GM12878 (cell line): Measurements from ENCODE around the gene CD300H. TPM values are rescaled to one million over a fixed set of nuclear protein-coding genes. Genes with fewer than 3 reads are reported as not detected.
"Not testable (repeated sequence)": the region's sequence is repeated elsewhere in the genome, so short reads cannot be mapped to it uniquely, and the experiment has no call there.

Source experiments
- ATAC-seq: fragments of 200-7000 bp; cut with Tn5 transposase; 3 replicates; pipeline ENCODE4 v1.9.1; 2020; ENCODE audit warnings: mild to moderate bottlenecking, moderate library complexity
- BruUV-seq: library from RNA; stranded (reverse); fragments of 400-500 nt; replicated peaks from 2 replicates; lab custom pipeline; 2021; lab: Mats Ljungman, UMichigan
- CTCF ChIA-PET: fragments of 300-600 bp; sonication (Branson Sonifier 250); formaldehyde crosslinking; extraction: SDS; loops from one replicate; lab custom pipeline; 2021; ENCODE audit warnings: inconsistent platforms; lab: Yijun Ruan, JAX
- POLR2A ChIA-PET: fragments of 350-600 bp; formaldehyde crosslinking; extraction: SDS; loops from one replicate; lab custom pipeline; 2021; ENCODE audit warnings: inconsistent platforms; lab: Charles Lee
- RAD21 ChIA-PET: fragments of 300-600 bp; sonication (Branson Sonifier 250); formaldehyde crosslinking; loops from one replicate; lab custom pipeline; 2023; ENCODE audit warnings: antibody characterized with exemption; ENCODE audit not compliant: unreplicated experiment; lab: Charles Lee
- SMC1A ChIA-PET: fragments of 300-600 bp; sonication (Branson Sonifier 250); formaldehyde crosslinking; loops from one replicate; lab custom pipeline; 2023; ENCODE audit not compliant: unreplicated experiment, uncharacterized antibody; lab: Charles Lee
- DNase-seq: peaks from one replicate; pipeline ENCODE4 v3.0.0-alpha.2; 2011; ENCODE audit warnings: low read depth, low spot score
- FAIRE-seq: peaks from 3 replicates; lab custom pipeline; 2011; peaks lifted over from hg19 to GRCh38; lab: Jason Lieb, UNC
- H2AFZ ChIP-seq: 2 replicates; pipeline ENCODE4 v1.6.0; 2011; ENCODE audit warnings: low read depth, low read length, control low read depth; ENCODE audit not compliant: control insufficient read depth
- H3K27ac ChIP-seq: 2 replicates; pipeline ENCODE4 v1.5.1; 2011; ENCODE audit warnings: control low read depth; ENCODE audit not compliant: control insufficient read depth, insufficient read depth
- H3K27me3 ChIP-seq, 2 experiments: replicated peaks in 1 of 2; 2 replicates each; pipeline versions ENCODE4 v1.6.0 to v1.6.1; 2011; ENCODE audit warnings: low read length in 1 of 2; ENCODE audit not compliant: control insufficient read depth in 2 of 2, insufficient read depth in 2 of 2
- H3K36me3 ChIP-seq, 2 experiments: 2 replicates each; pipeline ENCODE4 v1.5.1; 2011; ENCODE audit warnings: low read length in 1 of 2; ENCODE audit not compliant: control insufficient read depth in 2 of 2, insufficient read depth in 2 of 2
- H3K4me1 ChIP-seq: 2 replicates; pipeline ENCODE4 v1.6.1; 2011; ENCODE audit warnings: mild to moderate bottlenecking, low read length, moderate library complexity, mixed read lengths; ENCODE audit not compliant: control insufficient read depth, insufficient read depth
- H3K4me2 ChIP-seq: 2 replicates; pipeline ENCODE4 v1.6.0; 2011; ENCODE audit warnings: control low read depth; ENCODE audit not compliant: control insufficient read depth, insufficient read depth
- H3K4me3 ChIP-seq: fragments of 200-600 bp; sonication (generic); 2 replicates; pipeline ENCODE4 v1.5.1; 2016
- H3K79me2 ChIP-seq: 2 replicates; pipeline ENCODE4 v1.6.0; 2011; ENCODE audit warnings: low read length; ENCODE audit not compliant: control insufficient read depth, insufficient read depth
- H3K9ac ChIP-seq: 2 replicates; pipeline ENCODE4 v1.8.0; 2011; ENCODE audit warnings: low read length, control low read depth, mixed read lengths; ENCODE audit not compliant: control insufficient read depth, insufficient read depth
- H3K9me3 ChIP-seq: replicated peaks from 3 replicates; pipeline ENCODE4 v1.5.1; 2011; ENCODE audit warnings: mild to moderate bottlenecking, low read length; ENCODE audit not compliant: control insufficient read depth, insufficient read depth
- H4K20me1 ChIP-seq: 2 replicates; pipeline ENCODE4 v1.6.0; 2011; ENCODE audit not compliant: control insufficient read depth, insufficient read depth
- BCL3 ChIP-seq: IDR thresholded peaks from 2 replicates; pipeline ENCODE4 v1.6.1; 2011; ENCODE audit warnings: borderline replicate concordance, low read depth, mild to moderate bottlenecking, moderate library complexity, low read length; ENCODE audit not compliant: insufficient read depth, poor library complexity, severe bottlenecking
- MEF2B ChIP-seq: fragments of 450-650 bp; IDR thresholded peaks from 2 replicates; pipeline ENCODE4 v1.6.1; 2018; ENCODE audit warnings: mild to moderate bottlenecking, moderate library complexity; ENCODE audit not compliant: partially characterized antibody, poor library complexity, severe bottlenecking
- NFIC ChIP-seq: IDR thresholded peaks from 2 replicates; pipeline ENCODE4 v1.6.1; 2012; ENCODE audit warnings: low read depth, mild to moderate bottlenecking, inconsistent platforms, low read length, moderate library complexity
- SPI1 ChIP-seq: IDR thresholded peaks from 2 replicates; pipeline ENCODE4 v1.6.1; 2011; ENCODE audit warnings: low read depth, mild to moderate bottlenecking, low read length, moderate library complexity, borderline replicate concordance; ENCODE audit not compliant: insufficient read depth
- STAT3 ChIP-seq: IDR thresholded peaks from 2 replicates; pipeline ENCODE4 v1.6.1; 2011; ENCODE audit warnings: low read depth, low read length, improper control_type of control experiment
- WGBS: methylation state at CpG from one replicate; pipeline ENCODE4 v1.1.6; 2016; ENCODE audit warnings: low lambda C conversion rate; ENCODE audit not compliant: insufficient replicate concordance, insufficient coverage; ENCODE audit errors: missing lambda C conversion rate; 5-methylcytosine and 5-hydroxymethylcytosine counted together
- in situ Hi-C: fragments of 300-500 bp; cut with MboI; formaldehyde crosslinking; loops from 9 replicates; pipeline ENCODE4 v1.14.3; 2018; ENCODE audit warnings: mixed read lengths
- intact Hi-C: fragments of 100-400 bp; cut with micrococcal nuclease; formaldehyde crosslinking; loops from one replicate; pipeline ENCODE4 v1.14.2; 2022; ENCODE audit not compliant: unreplicated experiment
- polyA plus RNA-seq, 11 experiments: library from polyadenylated mRNA; depleted of rRNA in 4 of 11; unstranded in 6 of 11; stranded (reverse) in 5 of 11; fragments of >200 nt; fragmentation: Nextera tagmentation in 4 of 11; fragmentation: Illumina TruSeq in 1 of 11; extraction: Ambion mirVana in 4 of 11; extraction: Trizol in 1 of 11; gene quantifications; 1 replicate in 1 of 11; 2 replicates in 10 of 11; pipeline versions ENCODE4 v1.2.1 to v1.2.3, GENCODE V29; 2011 to 2016; ENCODE audit warnings: inconsistent platforms in 2 of 11, missing spikeins in 2 of 11, low read depth in 1 of 11
- total RNA-seq, 4 experiments: library from RNA; depleted of rRNA in 3 of 4; stranded (reverse); fragments of >200 nt in 3 of 4; fragmentation: Illumina TruSeq in 1 of 4; extraction: Trizol in 1 of 4; gene quantifications; 2 replicates each; pipeline versions ENCODE4 v1.2.1 to v1.2.3, GENCODE V29; 2013 to 2021
- TF ChIP-seq, protein P1 (sequence below): fragments of 150-350 bp; IDR thresholded peaks from 2 replicates; pipeline ENCODE4 v1.6.1; 2014; ENCODE audit warnings: mild to moderate bottlenecking, low read depth, low read length
- TF ChIP-seq, protein P2 (sequence below): fragments of 450-650 bp; IDR thresholded peaks from 2 replicates; pipeline ENCODE4 v1.6.1; 2016; ENCODE audit warnings: mild to moderate bottlenecking

CD300H gene
- total and polyA plus RNA-seq, 10 of the 15 experiments (the other 5 are each of a cell fraction or from before 2014, with no cell fraction given), result not detected

DNA sequence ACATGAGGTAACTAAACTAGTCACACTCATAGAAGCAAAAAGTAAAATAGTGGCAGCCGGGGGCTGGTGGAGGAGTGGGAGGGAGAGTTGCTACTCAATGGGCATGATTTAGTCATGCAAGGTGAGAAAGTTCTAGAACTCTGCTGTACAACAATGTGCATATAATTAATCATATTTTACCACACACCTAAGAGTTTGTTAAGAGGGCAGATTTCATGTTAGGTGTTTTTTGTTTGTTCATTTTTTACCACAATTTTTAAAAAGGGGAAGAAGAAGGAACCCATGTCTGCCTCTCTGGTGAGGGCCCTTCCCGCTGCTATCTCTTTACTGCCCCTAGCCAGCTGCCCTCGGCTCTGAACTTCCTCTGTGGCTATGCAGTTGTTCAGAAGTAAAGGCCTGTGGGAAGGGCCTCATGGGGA, 47.3 kb downstream of the CD300H start (continued):
- TF ChIP-seq BCL3, result no peak
- TF ChIP-seq, protein P1, sequence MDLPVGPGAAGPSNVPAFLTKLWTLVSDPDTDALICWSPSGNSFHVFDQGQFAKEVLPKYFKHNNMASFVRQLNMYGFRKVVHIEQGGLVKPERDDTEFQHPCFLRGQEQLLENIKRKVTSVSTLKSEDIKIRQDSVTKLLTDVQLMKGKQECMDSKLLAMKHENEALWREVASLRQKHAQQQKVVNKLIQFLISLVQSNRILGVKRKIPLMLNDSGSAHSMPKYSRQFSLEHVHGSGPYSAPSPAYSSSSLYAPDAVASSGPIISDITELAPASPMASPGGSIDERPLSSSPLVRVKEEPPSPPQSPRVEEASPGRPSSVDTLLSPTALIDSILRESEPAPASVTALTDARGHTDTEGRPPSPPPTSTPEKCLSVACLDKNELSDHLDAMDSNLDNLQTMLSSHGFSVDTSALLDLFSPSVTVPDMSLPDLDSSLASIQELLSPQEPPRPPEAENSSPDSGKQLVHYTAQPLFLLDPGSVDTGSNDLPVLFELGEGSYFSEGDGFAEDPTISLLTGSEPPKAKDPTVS, result peak; percentile 76; the same call in 1 of the 2 replicates
- TF ChIP-seq NFIC, result peak; percentile 24; the same call in 1 of the 2 replicates
- TF ChIP-seq MEF2B, result peak; percentile 22
- TF ChIP-seq STAT3, result no peak
- TF ChIP-seq, protein P2, sequence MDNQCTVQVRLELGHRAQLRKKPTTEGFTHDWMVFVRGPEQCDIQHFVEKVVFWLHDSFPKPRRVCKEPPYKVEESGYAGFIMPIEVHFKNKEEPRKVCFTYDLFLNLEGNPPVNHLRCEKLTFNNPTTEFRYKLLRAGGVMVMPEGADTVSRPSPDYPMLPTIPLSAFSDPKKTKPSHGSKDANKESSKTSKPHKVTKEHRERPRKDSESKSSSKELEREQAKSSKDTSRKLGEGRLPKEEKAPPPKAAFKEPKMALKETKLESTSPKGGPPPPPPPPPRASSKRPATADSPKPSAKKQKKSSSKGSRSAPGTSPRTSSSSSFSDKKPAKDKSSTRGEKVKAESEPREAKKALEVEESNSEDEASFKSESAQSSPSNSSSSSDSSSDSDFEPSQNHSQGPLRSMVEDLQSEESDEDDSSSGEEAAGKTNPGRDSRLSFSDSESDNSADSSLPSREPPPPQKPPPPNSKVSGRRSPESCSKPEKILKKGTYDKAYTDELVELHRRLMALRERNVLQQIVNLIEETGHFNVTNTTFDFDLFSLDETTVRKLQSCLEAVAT, result no peak
- peak; percentile 54; the same call in 1 of the 2 replicates for TF ChIP-seq SPI1

DNA sequence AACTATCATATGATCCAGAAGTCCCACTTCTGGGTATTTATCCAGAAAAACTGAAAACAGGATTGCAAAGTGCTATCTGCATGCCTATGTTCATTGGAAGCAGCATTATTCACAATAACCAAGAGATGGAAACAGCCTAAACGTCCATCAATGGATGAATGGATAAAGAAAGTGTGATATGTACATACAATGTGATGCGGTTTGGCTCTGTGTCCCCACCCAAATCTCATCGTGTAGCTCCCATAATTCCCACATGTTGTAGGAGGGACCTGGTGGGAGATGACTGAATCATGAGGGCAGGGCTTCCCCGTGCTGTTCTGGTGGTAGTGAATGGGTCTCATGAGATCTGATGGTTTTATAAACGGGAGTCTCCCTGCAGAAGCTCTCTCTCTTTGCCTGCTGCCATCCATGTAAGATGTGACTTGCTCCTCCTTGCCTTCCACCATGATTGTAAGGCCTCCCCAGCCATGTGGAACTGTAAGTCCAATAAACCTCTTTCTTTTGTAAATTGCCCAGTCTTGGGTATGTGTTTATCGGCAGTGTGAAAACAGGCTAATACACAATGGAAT, 48.8 kb downstream of the CD300H start:
- peaks cover 10% of the 10 kb centered on the region for H3K4me1 ChIP-seq
- CTCF ChIA-PET, result interaction anchor here (0.7 to 1.4 kb wide), 3 partner anchors 9 to 61 kb away, joined by 3 to 5 read pairs (median 3); no protein-coding TSS in a partner anchor
- H3K9ac ChIP-seq, H3K27ac ChIP-seq, H2AFZ ChIP-seq, H3K27me3 ChIP-seq, FAIRE-seq, H3K4me3 ChIP-seq, BruUV-seq, intact Hi-C loops, H3K79me2 ChIP-seq, H3K36me3 ChIP-seq, DNase-seq, H3K4me2 ChIP-seq, ATAC-seq, H4K20me1 ChIP-seq: not testable (repeated sequence)
- peaks cover 10% of the 10 kb centered on the region for H3K9me3 ChIP-seq
- SMC1A ChIA-PET, result interaction anchor here (1.0 to 1.6 kb wide), 2 partner anchors 9 to 10 kb away, joined by 5 to 6 read pairs; no protein-coding TSS in a partner anchor
- in situ Hi-C loops, result loop anchor here (10.0 kb wide), 1 partner anchor 56 kb away; no protein-coding TSS in a partner anchor
- RAD21 ChIA-PET, result interaction anchor here (1.1 kb wide), 1 partner anchor 10 kb away, joined by 6 read pairs; no protein-coding TSS in a partner anchor
- POLR2A ChIA-PET, result interaction anchor here (1.3 kb wide), 1 partner anchor 12 kb away, joined by 3 read pairs; the partner anchor contains the start of gene CD300LB
- 60% methylated on average over 6 of the region's 6 CpGs for WGBS
